Choroid plexus epithelial cell (primary cell): Measurements from ENCODE around the gene EXD2.
"Not testable (repeated sequence)": the region's sequence is repeated elsewhere in the genome, so short reads cannot be mapped to it uniquely, and the experiment has no call there.

Source experiments
- DNase-seq: peaks from one replicate; pipeline ENCODE4 v3.0.0-alpha.2; 2010; ENCODE audit warnings: low read depth
- H3K4me3 ChIP-seq: 2 replicates; pipeline ENCODE4 v1.5.1; 2011; ENCODE audit warnings: low read depth, mild to moderate bottlenecking, control low read depth, low read length, moderate library complexity
- TF ChIP-seq, protein P1 (sequence below): conservative IDR thresholded peaks from 2 replicates; pipeline ENCODE4 v1.5.1; 2011; ENCODE audit warnings: low read depth, mild to moderate bottlenecking, control low read depth, inconsistent platforms, low read length, moderate library complexity

The EXD2 gene

GRCh38 chr14:69190191-69190590 is 1.1 kb upstream of the EXD2 start:
- no peak overlapping the region for H3K4me3 ChIP-seq
- DNase-seq: no peak
- TF ChIP-seq, protein P1, sequence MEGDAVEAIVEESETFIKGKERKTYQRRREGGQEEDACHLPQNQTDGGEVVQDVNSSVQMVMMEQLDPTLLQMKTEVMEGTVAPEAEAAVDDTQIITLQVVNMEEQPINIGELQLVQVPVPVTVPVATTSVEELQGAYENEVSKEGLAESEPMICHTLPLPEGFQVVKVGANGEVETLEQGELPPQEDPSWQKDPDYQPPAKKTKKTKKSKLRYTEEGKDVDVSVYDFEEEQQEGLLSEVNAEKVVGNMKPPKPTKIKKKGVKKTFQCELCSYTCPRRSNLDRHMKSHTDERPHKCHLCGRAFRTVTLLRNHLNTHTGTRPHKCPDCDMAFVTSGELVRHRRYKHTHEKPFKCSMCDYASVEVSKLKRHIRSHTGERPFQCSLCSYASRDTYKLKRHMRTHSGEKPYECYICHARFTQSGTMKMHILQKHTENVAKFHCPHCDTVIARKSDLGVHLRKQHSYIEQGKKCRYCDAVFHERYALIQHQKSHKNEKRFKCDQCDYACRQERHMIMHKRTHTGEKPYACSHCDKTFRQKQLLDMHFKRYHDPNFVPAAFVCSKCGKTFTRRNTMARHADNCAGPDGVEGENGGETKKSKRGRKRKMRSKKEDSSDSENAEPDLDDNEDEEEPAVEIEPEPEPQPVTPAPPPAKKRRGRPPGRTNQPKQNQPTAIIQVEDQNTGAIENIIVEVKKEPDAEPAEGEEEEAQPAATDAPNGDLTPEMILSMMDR: no peak

DNA sequence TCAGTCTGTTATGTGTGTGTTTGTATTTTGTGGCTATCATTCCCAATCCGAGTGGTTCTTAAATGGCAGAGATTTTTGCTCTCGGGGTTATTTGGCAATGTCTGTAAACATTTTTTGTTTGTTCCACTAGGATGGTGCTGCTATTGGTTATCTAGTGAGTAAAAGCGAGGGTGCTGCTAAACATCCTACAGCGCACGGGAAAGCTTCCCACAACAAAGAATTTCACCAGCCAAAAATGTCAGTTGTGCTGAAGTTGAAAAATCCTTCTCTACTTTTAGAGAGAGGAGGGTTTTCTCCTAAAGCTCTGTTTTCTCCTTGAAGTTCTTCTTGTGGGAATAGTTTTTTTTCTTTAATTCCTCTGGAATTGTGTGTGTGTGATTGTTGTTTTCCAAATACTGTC is 2.4 kb downstream of the EXD2 start:
- TF ChIP-seq, protein P1: no peak
- no peak for DNase-seq
- no peak overlapping the region for H3K4me3 ChIP-seq

DNA sequence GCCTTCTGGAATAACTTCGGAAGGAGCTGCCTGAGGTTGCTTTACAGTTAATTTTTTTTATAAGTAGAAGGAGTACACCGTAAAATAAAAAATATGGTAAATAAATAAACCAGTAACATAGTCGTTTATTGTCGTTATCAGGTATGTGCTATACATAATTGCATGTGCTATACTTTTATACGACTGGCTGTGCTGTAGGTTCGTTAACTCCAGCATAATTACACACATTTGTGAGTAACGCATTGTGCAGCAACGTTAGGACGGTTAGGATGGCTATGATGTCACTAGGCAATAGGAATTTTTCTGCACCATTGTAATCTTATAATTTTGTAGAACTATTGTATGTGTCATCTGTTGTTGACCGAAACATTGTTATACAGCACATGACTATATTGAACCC is 8.5 kb downstream of the EXD2 start:
- DNase-seq: no peak
- TF ChIP-seq, protein P1: no peak
- H3K4me3 ChIP-seq: no peak overlapping the region

DNA sequence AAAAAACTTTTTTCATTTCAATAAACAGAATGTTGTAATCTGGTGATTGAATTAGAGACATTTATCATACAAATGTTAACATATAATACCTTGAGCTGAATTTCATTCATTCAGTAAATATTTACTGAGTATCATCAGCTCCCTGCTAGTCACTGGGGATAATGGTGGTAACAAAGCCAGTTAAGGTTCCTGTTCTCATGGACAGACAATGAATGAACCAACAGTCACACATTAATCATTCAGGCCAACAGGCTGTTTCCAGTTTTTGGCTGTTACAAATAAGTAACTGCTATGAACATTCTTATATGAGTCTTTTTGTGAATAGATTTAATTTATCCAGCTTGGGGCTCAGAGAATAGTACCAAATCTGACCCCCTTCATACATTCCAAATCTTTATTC is 13.5 kb downstream of the EXD2 start:
- H3K4me3 ChIP-seq: no peak overlapping the region
- DNase-seq: no peak
- TF ChIP-seq, protein P1: no peak

DNA sequence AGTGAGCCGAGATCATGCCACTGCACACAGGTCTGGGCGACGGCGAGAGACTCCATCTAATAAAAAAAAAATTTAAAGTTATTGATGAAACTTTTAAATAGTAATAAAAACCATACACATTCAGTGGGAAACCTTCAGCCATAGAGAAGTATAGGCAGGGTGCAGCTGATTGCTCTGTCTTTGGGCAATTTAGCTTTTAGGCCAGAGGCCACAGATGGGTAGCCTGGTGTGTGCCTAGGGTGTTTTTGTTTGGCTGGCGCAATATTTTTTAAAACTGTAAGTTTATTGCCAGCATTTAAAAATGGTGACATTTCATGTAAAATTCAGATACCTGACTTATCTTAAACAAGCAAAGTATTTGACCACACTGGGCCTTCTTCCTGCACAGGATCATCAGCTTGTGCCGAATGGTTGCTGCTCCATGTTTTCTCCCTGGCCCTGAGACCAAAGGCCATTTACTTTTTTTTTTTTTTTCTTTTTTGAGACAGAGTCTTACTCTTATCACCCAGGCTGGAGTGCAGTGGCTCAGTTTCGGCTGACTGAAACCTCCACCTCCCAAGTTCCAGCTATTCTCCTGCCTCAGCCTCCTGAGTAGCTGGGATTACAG is 16.2 kb downstream of the EXD2 start:
- H3K4me3 ChIP-seq: no peak overlapping the region
- TF ChIP-seq, protein P1: no peak
- DNase-seq: no peak

- DNase-seq: no peak
- H3K4me3 ChIP-seq: no peak overlapping the region
- TF ChIP-seq, protein P1: no peak
These were observed 17.4 kb downstream of the EXD2 start for GRCh38 chr14:69208666-69209065.

- DNase-seq: peak; percentile 70
- TF ChIP-seq, protein P1: no peak
- H3K4me3 ChIP-seq: no peak overlapping the region
These were observed 23.1 kb downstream of the EXD2 start for GRCh38 chr14:69214393-69214792.

DNA sequence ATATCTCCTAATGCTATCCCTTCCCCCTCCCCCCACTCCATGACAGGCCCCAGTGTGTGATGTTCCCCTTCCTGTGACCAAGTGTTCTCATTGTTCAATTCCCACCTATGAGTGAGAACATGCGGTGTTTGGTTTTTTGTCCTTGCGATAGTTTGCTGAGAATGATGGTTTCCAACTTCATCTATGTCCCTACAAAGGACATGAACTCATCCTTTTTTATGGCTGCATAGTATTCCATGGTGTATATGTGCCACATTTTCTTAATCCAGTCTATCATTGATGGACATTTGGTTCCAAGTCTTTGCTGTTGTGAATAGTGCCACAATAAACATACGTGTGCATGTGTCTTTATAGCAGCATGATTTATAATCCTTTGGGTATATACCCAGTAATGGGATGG is 26.4 kb downstream of the EXD2 start:
- H3K4me3 ChIP-seq, DNase-seq: not testable (repeated sequence)
